Stimulated activated naive CD8-positive, alpha-beta T cell treated with anti-CD3 and anti-CD28 coated beads, Interleukin-15, Interleukin-2, amounts not matched to agents 100 ng/mL and 50 ng/mL, for 24 hours (primary cell): Measurements from ENCODE around the gene COIL.

Experiments used
- H3K27ac Mint-ChIP-seq: one replicate; pipeline ENCODE4 v1.8.0; 2021; ENCODE audit warnings: mild to moderate bottlenecking, mixed read lengths
- H3K27me3 Mint-ChIP-seq: one replicate; pipeline ENCODE4 v1.8.0; 2021; ENCODE audit warnings: mixed read lengths
- H3K36me3 Mint-ChIP-seq: one replicate; pipeline ENCODE4 v1.8.0; 2021; ENCODE audit warnings: low read depth, mixed read lengths
- H3K4me1 Mint-ChIP-seq: one replicate; pipeline ENCODE4 v1.8.0; 2021; ENCODE audit warnings: low read depth, mixed read lengths
- H3K4me3 Mint-ChIP-seq: one replicate; pipeline ENCODE4 v1.8.0; 2021; ENCODE audit warnings: mild to moderate bottlenecking, mixed read lengths
- H3K9me3 Mint-ChIP-seq: one replicate; pipeline ENCODE4 v1.8.0; 2021; ENCODE audit warnings: mixed read lengths

The COIL gene

GRCh38 chr17:56933868-56934267, 27.0 kb downstream of the COIL start:
- Mint-ChIP-seq H3K9me3 (peaks cover 8% of the 10 kb centered on the region), H3K4me3 (no peak overlapping the region), H3K27me3 (no peaks in the 10 kb centered on the region), H3K36me3 (peaks cover 59% of the 10 kb centered on the region), H3K27ac (no peak overlapping the region), H3K4me1 (peaks cover 22% of the 10 kb centered on the region)

- no peak overlapping the region for H3K27ac Mint-ChIP-seq
These were observed 27.6 kb downstream of the COIL start for GRCh38 chr17:56933151-56933745.

GRCh38 chr17:56930739-56931337, 30.0 kb downstream of the COIL start:
- peaks cover 3% of the 10 kb centered on the region for H3K4me1 Mint-ChIP-seq
- H3K27ac Mint-ChIP-seq: no peak overlapping the region
- peaks cover 8% of the 10 kb centered on the region for H3K9me3 Mint-ChIP-seq
- H3K4me3 Mint-ChIP-seq: no peak overlapping the region
- H3K36me3 Mint-ChIP-seq: peaks cover 32% of the 10 kb centered on the region
- H3K27me3 Mint-ChIP-seq: no peaks in the 10 kb centered on the region

More at GRCh38 chr17:56933151-56933745, 27.6 kb downstream of the COIL start:
- Mint-ChIP-seq H3K36me3 (peaks cover 52% of the 10 kb centered on the region), H3K9me3 (peaks cover 8% of the 10 kb centered on the region), H3K4me1 (peaks cover 19% of the 10 kb centered on the region), H3K27me3 (no peaks in the 10 kb centered on the region), H3K4me3 (no peak overlapping the region)

- Mint-ChIP-seq H3K27ac (no peak overlapping the region), H3K36me3 (peaks cover 29% of the 10 kb centered on the region), H3K9me3 (peaks cover 8% of the 10 kb centered on the region), H3K27me3 (peaks cover 3% of the 10 kb centered on the region), H3K4me3 (no peak overlapping the region), H3K4me1 (peaks cover 2% of the 10 kb centered on the region)
These were observed 31.4 kb downstream of the COIL start for GRCh38 chr17:56929362-56929969.

GRCh38 chr17:56928586-56928985, 32.3 kb downstream of the COIL start:
- H3K27ac Mint-ChIP-seq: no peak overlapping the region
- H3K4me1 Mint-ChIP-seq: no peaks in the 10 kb centered on the region
- peaks cover 8% of the 10 kb centered on the region for H3K9me3 Mint-ChIP-seq
- peaks cover 20% of the 10 kb centered on the region for H3K36me3 Mint-ChIP-seq
- H3K4me3 Mint-ChIP-seq: no peak overlapping the region
- H3K27me3 Mint-ChIP-seq: peaks cover 3% of the 10 kb centered on the region

GRCh38 chr17:56926704-56927103, 34.1 kb downstream of the COIL start:
- peaks cover 12% of the 10 kb centered on the region for H3K36me3 Mint-ChIP-seq
- H3K4me1 Mint-ChIP-seq: no peaks in the 10 kb centered on the region
- H3K4me3 Mint-ChIP-seq: no peak overlapping the region
- H3K27me3 Mint-ChIP-seq: peaks cover 3% of the 10 kb centered on the region
- H3K9me3 Mint-ChIP-seq: peaks cover 8% of the 10 kb centered on the region
- no peak overlapping the region for H3K27ac Mint-ChIP-seq

- Mint-ChIP-seq H3K27me3 (peaks cover 3% of the 10 kb centered on the region), H3K4me1 (no peaks in the 10 kb centered on the region), H3K36me3 (peaks cover 12% of the 10 kb centered on the region), H3K9me3 (peaks cover 8% of the 10 kb centered on the region), H3K4me3 (no peak overlapping the region), H3K27ac (no peak overlapping the region)
These were observed 34.6 kb downstream of the COIL start for GRCh38 chr17:56926270-56926669.

GRCh38 chr17:56925088-56925487, 35.8 kb downstream of the COIL start:
- Mint-ChIP-seq H3K4me3 (no peak overlapping the region), H3K27me3 (peaks cover 3% of the 10 kb centered on the region), H3K9me3 (no peaks in the 10 kb centered on the region), H3K27ac (no peak overlapping the region), H3K4me1 (no peaks in the 10 kb centered on the region), H3K36me3 (peaks cover 5% of the 10 kb centered on the region)

- no peaks in the 10 kb centered on the region for H3K27me3 Mint-ChIP-seq
- H3K36me3 Mint-ChIP-seq: peaks cover 4% of the 10 kb centered on the region
- H3K27ac Mint-ChIP-seq: no peak overlapping the region
- no peak overlapping the region for H3K4me3 Mint-ChIP-seq
- peaks cover 22% of the 10 kb centered on the region for H3K9me3 Mint-ChIP-seq
- peaks cover 47% of the 10 kb centered on the region for H3K4me1 Mint-ChIP-seq
These were observed 41.1 kb downstream of the COIL start for GRCh38 chr17:56919717-56920116.

GRCh38 chr17:56918916-56919315, 41.9 kb downstream of the COIL start:
- Mint-ChIP-seq H3K9me3 (peaks cover 22% of the 10 kb centered on the region), H3K4me1 (peaks cover 51% of the 10 kb centered on the region), H3K27ac (peak overlapping the region; percentile 42), H3K36me3 (peaks cover 4% of the 10 kb centered on the region), H3K4me3 (no peak overlapping the region), H3K27me3 (no peaks in the 10 kb centered on the region)

GRCh38 chr17:56917559-56918296, 43.1 kb downstream of the COIL start:
- Mint-ChIP-seq H3K4me3 (no peak overlapping the region), H3K27ac (peak overlapping the region; percentile 95), H3K36me3 (peaks cover 4% of the 10 kb centered on the region), H3K4me1 (peaks cover 51% of the 10 kb centered on the region), H3K9me3 (peaks cover 22% of the 10 kb centered on the region), H3K27me3 (no peaks in the 10 kb centered on the region)

GRCh38 chr17:56914581-56915273, 46.1 kb downstream of the COIL start:
- Mint-ChIP-seq H3K4me1 (peaks cover 77% of the 10 kb centered on the region), H3K9me3 (peaks cover 20% of the 10 kb centered on the region), H3K27ac (peak overlapping the region; percentile 96), H3K36me3 (peaks cover 27% of the 10 kb centered on the region), H3K4me3 (peak overlapping the region; percentile 95), H3K27me3 (no peaks in the 10 kb centered on the region)

- H3K27me3 Mint-ChIP-seq: no peaks in the 10 kb centered on the region
- H3K4me1 Mint-ChIP-seq: peaks cover 75% of the 10 kb centered on the region
- H3K9me3 Mint-ChIP-seq: peaks cover 14% of the 10 kb centered on the region
- peak within 1 kb of the TSS; percentile 96 for H3K27ac Mint-ChIP-seq
- peak within 1 kb of the TSS; percentile 95 for H3K4me3 Mint-ChIP-seq
- H3K36me3 Mint-ChIP-seq: peaks cover 28% of the 10 kb centered on the region
These were observed 46.8 kb downstream of the COIL start, which contains the start of gene TRIM25 for GRCh38 chr17:56913867-56914580. TRIM25 (minus strand) TSS chr17:56914049; CDS start chr17:56913988, 61 bp downstream.

- peaks cover 75% of the 10 kb centered on the region for H3K4me1 Mint-ChIP-seq
- peaks cover 10% of the 10 kb centered on the region for H3K9me3 Mint-ChIP-seq
- H3K36me3 Mint-ChIP-seq: peaks cover 30% of the 10 kb centered on the region
- H3K27ac Mint-ChIP-seq: peak overlapping the region; percentile 87
- peak overlapping the region; percentile 95 for H3K4me3 Mint-ChIP-seq
- H3K27me3 Mint-ChIP-seq: no peaks in the 10 kb centered on the region
These were observed 47.4 kb downstream of the COIL start for GRCh38 chr17:56913353-56913866.
